GM12865 (cell line): Measurements from ENCODE around the gene KCNV2.

Experiments used
- DNase-seq: peaks from one replicate; pipeline ENCODE4 v3.0.0; 2010; ENCODE audit warnings: low read depth
- H3K4me3 ChIP-seq: 2 replicates; pipeline ENCODE4 v1.5.1; 2011; ENCODE audit warnings: mild to moderate bottlenecking, low read depth, low read length, control low read depth
- CTCF ChIP-seq: IDR thresholded peaks from 2 replicates; pipeline ENCODE4 v1.5.1; 2011; ENCODE audit warnings: low read length, control low read depth, low read depth, inconsistent platforms; ENCODE audit not compliant: insufficient read depth; ENCODE audit errors: missing control alignments

Gene KCNV2

GRCh38 chr9:2718001-2718697 lies 839 bp downstream of the KCNV2 start:
- no peak for TF ChIP-seq CTCF
- no peak for DNase-seq
- H3K4me3 ChIP-seq, result no peak overlapping the region

GRCh38 chr9:2718698-2719033 lies 1.4 kb downstream of the KCNV2 start:
- DNase-seq, result no peak
- TF ChIP-seq CTCF, result no peak
- no peak overlapping the region for H3K4me3 ChIP-seq

GRCh38 chr9:2720179-2720654 lies 2.9 kb downstream of the KCNV2 start:
- TF ChIP-seq CTCF, result no peak
- DNase-seq, result no peak
- no peak overlapping the region for H3K4me3 ChIP-seq

- H3K4me3 ChIP-seq, result no peak overlapping the region
- TF ChIP-seq CTCF, result no peak
- no peak for DNase-seq
Measured at GRCh38 chr9:2722715-2723114, 5.4 kb downstream of the KCNV2 start.

GRCh38 chr9:2723376-2724065 lies 6.2 kb downstream of the KCNV2 start:
- no peak overlapping the region for H3K4me3 ChIP-seq
- no peak for TF ChIP-seq CTCF
- DNase-seq, result no peak

- H3K4me3 ChIP-seq, result no peak overlapping the region
Measured at GRCh38 chr9:2725126-2725525, 7.8 kb downstream of the KCNV2 start.

More at GRCh38 chr9:2725126-2725525, 7.8 kb downstream of the KCNV2 start:
- DNase-seq, result no peak
- TF ChIP-seq CTCF, result no peak
